ENCODE results near the gene TTYH1.
"Not testable (repeated sequence)": the region's sequence is repeated elsewhere in the genome, so short reads cannot be mapped to it uniquely, and the experiment has no call there.

DNA sequence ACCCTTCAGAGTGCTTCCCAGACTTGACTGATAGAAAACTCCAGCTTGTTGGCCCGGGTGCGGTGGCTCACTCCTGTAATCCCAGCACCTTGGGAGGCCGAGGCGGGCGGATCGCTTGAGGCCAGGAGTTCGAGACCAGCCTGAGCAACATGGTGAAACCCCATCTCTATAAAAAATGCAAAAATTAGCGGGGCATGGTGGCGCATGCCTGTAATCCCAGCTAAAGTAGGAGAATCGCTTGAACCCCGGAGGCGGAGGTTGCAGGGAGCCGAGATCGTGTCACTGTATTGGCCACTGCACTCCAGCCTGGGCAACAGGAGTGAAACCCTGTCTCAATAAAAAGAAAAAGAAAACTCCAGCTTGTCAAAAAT, 50.8 kb downstream of the TTYH1 start:
- TF ChIP-seq, protein P1, sequence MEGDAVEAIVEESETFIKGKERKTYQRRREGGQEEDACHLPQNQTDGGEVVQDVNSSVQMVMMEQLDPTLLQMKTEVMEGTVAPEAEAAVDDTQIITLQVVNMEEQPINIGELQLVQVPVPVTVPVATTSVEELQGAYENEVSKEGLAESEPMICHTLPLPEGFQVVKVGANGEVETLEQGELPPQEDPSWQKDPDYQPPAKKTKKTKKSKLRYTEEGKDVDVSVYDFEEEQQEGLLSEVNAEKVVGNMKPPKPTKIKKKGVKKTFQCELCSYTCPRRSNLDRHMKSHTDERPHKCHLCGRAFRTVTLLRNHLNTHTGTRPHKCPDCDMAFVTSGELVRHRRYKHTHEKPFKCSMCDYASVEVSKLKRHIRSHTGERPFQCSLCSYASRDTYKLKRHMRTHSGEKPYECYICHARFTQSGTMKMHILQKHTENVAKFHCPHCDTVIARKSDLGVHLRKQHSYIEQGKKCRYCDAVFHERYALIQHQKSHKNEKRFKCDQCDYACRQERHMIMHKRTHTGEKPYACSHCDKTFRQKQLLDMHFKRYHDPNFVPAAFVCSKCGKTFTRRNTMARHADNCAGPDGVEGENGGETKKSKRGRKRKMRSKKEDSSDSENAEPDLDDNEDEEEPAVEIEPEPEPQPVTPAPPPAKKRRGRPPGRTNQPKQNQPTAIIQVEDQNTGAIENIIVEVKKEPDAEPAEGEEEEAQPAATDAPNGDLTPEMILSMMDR (IDR thresholded peaks at IDR 0.05; ENCODE audit: poor library complexity), result not testable (repeated sequence)
- TF ChIP-seq EZH2phosphoT487 (IDR thresholded peaks at IDR 0.05; ENCODE audit: low read depth, severe bottlenecking, unreplicated experiment); EZH2 (IDR thresholded peaks at IDR 0.05; ENCODE audit: borderline replicate concordance): not testable (repeated sequence)

Data from hepatocyte (in vitro differentiated cells).